OCI-LY1 (cell line): ENCODE data around the gene SNX27.

Experiments used
- CTCF ChIP-seq: fragments of 200-600 bp; sonication (generic), shearing (Covaris generic); IDR thresholded peaks from 2 replicates; pipeline ENCODE4 v1.5.1; 2017; ENCODE audit warnings: mild to moderate bottlenecking, antibody characterized with exemption, low read length, moderate library complexity, mixed read lengths
- EZH2 ChIP-seq: fragments of 200-600 bp; sonication (generic), shearing (Covaris generic); IDR thresholded peaks from 2 replicates; pipeline ENCODE4 v1.8.0; 2017; ENCODE audit warnings: borderline replicate concordance, mixed run types, mild to moderate bottlenecking, antibody characterized with exemption, low read length, moderate library complexity, mixed read lengths

GRCh38 chr1:151716405-151716762 lies 104.5 kb downstream of the SNX27 start:
- no peak for TF ChIP-seq CTCF
- TF ChIP-seq EZH2: no peak
